Amniotic stem cell (primary cell): ENCODE results near the gene LRRC57.
A peak's percentile ranks its signal among the peaks of the same experiment; 100 is the strongest.
"Not testable (repeated sequence)": the region's sequence is repeated elsewhere in the genome, so short reads cannot be mapped to it uniquely, and the experiment has no call there.

Source experiments
- DNase-seq: peaks from one replicate; lab custom pipeline; 2025; lab: John Stamatoyannopoulos, UW

The LRRC57 gene

GRCh38 chr15:42548249-42549031, at the start of gene LRRC57, which contains the start of gene HAUS2:
LRRC57 (minus strand) TSS chr15:42548793; CDS start chr15:42548434, 359 bp downstream.
HAUS2 (plus strand) TSS chr15:42548838; CDS start chr15:42548873, 35 bp downstream.
- DNase-seq: no peak

DNA sequence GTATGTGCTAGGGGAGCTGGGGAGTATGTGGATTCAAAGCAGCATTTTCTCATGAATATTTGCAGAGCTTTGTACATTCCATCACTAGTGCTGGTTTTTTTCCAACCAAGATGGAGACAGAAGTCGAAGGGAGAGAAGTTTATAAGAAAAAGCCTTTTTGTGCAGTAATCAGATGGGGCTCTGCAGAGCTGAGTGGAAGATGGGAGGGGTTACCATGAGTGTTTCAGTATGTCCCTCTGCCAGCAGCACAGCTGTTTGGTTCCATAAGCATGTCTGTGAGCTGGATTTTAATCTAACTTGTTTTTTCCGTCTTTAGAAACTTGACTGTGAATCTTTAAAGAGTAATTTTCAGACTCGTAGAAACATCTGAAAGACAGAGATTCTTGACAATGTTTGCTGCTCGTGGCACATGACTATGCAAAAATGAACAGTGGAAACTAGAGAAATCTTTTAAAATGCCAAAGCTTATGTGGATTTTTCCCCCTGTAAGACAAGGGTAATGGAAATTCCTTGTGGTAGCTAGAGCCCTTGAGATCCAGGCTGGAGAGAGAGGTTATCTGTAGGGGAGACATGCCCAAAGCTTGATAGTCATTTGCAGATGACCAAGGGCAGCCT, 47.1 kb upstream of the LRRC57 start:
- no peak for DNase-seq

DNA sequence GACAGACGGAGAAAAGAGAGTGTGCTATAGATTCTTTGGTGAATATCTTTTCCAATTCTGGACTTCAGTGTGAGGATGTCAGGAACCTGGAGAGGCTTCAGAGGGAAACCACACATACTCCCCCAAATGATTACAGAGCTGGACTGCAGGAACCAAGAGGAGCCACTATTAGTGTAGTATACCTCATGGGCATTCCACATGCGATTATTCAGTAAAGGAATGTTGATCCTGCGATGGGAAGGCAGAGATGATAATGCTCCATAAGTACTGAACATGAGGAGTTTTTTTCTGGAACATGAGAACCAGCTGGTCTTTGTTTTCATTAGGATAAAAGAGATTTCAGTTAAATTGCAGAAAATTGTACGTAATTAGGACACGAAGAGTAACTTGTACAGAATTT, 45.5 kb upstream of the LRRC57 start:
- DNase-seq: no peak

GRCh38 chr15:42593143-42593542, 44.5 kb upstream of the LRRC57 start:
- DNase-seq: no peak

DNA sequence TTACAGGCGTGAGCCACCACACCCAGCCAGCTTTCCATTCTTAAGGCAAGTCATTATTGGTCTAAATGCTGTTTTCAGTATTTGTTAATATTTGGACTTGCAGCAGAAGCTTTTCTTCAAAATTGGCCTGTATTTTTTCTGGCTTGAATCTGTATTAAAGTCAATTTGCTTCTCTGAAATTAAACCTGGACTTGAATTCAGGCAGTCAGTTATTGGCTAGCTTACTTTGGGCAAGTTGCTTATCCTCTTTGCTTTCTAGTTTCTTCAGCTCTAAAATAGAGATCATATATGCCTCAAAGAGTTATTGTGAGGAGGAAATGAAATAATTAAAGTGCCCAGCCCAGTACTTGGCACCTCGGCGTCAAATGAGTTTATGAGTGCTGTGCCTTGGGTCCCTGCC, 44.1 kb upstream of the LRRC57 start:
- DNase-seq: no peak

GRCh38 chr15:42591238-42591934, 42.8 kb upstream of the LRRC57 start:
- DNase-seq: no peak

GRCh38 chr15:42590619-42591237, 42.1 kb upstream of the LRRC57 start:
- no peak for DNase-seq

- DNase-seq: no peak
These were observed 35.6 kb upstream of the LRRC57 start for GRCh38 chr15:42584031-42584765.

DNA sequence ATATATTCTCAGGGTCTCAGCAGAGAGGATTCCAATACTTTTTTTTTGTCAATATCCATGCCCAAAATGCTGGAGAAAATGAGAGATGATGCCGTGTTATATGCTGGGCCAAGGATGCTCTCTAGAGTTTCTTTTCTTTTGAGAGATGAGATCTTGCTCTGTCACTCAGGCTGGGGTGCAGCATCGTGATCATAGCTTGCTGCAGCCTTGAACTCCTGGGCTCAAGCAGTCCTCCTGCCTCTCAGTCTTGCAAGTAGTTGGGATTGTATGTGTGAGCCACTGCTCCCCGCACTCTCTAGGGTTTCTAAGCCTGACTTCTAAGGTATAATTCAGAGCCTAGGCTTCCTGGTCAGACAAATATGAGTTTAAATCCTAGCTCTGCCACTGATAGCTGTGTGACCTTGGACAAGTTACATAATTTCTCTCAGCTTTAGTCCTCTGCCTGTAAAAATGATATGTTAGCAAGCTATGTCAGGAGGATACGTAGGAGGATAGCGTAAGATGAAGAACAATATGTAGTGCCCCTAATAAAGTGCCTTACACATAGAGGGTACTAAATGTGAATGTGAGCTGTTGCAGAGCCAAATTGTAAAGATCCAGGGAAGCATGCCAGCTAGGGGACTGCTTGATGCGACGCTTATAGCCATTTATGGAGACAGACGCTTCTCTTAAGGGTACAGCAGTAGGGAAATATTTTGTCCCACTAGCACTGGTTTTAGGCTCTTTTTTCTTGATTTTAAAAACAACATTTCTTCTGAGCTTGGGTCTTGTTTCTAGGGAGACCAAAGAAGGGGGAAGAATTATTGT, 34.2 kb upstream of the LRRC57 start:
- no peak for DNase-seq

DNA sequence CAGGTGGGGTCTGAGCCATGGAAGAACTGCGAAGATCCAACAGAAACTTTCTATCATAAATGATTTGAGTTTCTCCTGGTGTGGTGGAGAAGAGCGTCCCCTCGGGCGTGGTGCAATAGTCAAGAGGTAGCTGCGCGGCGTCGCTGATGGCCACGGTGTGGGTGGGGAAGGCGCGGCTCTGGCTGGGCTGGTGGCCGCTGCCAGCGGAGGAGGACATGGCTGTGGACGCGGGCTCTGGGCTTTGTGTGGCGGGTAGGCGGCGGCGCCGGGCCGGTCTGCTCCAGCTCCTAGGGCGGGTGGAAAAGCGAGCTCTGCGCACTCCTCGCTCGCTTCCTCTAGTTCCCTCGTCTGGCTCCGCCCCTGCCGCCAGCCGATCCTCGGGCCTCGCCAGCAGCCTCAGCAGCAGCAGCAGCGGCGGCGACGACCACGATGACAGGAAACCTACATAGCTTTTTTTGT, 32.7 kb upstream of the LRRC57 start:
- DNase-seq: peak; percentile 70

- no peak for DNase-seq
These were observed 30.5 kb upstream of the LRRC57 start for GRCh38 chr15:42578984-42579537.

- DNase-seq: no peak
These were observed 29.0 kb upstream of the LRRC57 start for GRCh38 chr15:42577514-42578031.

- no peak for DNase-seq
These were observed 28.2 kb upstream of the LRRC57 start for GRCh38 chr15:42576776-42577175.

DNA sequence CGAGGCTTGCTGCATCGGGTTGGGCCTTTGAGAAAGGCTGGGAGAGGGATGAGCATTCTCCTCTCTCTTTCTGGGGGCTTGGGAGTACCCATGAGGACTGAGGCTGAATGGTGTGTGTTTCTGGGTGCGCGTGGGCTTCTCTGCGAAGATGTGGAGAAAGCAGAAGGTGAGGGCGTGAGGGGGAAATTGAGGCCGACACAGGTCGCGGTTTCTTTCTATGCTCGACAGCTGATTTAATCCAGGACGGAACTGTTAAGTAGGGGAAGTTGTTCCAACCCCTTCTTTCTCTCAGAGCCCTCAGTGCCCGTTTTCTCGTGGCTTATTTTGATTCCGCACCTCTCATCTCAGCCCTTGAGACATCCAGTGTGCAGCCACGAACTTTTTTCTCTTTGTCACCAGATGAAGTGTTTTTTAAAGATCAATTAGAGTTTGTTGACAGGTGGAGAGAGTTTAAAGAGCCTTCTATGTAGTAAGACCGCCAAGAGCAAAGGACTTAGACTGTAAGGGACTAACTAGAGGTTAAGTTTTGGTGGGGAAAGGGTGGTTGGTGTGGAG, 27.5 kb upstream of the LRRC57 start:
- DNase-seq: no peak

GRCh38 chr15:42575188-42576039, 26.8 kb upstream of the LRRC57 start, which contains the start of gene STARD9:
STARD9 (plus strand) TSS chr15:42575606; CDS start chr15:42575716, 110 bp downstream.
- peak; percentile 97 for DNase-seq

- no peak for DNase-seq
These were observed 10.1 kb upstream of the LRRC57 start for GRCh38 chr15:42558739-42559138.

DNA sequence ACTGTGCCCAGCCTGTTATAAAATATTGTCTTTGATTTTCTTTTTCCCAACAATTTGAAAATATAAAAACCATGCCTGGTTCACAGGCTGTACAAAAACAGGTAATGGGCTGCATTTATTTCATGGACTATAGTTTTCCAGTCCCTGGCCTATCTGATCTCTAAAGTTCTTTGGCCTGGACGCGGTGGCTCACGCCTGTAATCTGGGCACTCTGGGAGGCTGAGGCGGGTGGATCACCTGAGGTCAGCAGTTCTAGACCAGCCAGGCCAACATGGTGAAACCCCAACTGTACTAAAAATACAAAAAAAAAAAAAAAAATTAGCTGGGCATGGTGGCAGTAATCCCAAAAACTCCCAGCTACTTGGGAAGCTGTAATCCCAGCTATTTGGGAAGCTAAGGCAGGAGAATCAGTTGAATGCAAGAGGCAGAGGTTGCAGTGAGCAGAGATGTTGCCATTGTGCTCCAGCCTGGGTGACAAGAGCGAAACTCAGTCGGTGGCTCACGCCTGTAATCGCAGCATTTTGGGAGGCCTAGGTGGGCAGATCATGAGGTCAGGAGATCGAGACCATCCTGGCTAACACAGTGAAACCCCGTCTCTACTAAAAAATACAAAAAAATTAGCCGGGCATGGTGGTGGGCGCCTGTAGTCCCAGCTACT, 8.1 kb upstream of the LRRC57 start:
- not testable (repeated sequence) for DNase-seq

DNA sequence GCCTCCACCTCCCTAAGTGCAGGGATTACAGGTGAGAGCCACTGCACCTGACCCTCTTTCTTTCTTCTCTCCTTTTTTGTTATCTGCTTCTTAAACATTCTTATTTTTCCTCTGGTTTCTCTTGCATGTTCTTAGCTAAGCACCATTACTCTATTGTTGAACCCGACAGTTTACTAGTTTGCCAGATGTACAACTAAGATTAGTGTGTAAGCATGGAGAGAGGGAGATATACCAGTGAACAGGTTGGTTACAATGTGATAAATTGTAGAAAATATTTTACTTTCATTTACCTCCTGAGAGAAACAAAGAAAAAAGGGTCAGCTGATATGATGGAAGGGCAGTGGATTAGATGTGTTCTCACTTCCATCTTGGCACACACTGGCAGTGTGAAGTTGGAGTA, 5.0 kb upstream of the LRRC57 start:
- DNase-seq: no peak
